ENCODE results near the gene CCDC85A.

Gene CCDC85A

GRCh38 chr2:56197816-56198215 is 14.0 kb downstream of the CCDC85A start:
- TF ChIP-seq, protein P1, sequence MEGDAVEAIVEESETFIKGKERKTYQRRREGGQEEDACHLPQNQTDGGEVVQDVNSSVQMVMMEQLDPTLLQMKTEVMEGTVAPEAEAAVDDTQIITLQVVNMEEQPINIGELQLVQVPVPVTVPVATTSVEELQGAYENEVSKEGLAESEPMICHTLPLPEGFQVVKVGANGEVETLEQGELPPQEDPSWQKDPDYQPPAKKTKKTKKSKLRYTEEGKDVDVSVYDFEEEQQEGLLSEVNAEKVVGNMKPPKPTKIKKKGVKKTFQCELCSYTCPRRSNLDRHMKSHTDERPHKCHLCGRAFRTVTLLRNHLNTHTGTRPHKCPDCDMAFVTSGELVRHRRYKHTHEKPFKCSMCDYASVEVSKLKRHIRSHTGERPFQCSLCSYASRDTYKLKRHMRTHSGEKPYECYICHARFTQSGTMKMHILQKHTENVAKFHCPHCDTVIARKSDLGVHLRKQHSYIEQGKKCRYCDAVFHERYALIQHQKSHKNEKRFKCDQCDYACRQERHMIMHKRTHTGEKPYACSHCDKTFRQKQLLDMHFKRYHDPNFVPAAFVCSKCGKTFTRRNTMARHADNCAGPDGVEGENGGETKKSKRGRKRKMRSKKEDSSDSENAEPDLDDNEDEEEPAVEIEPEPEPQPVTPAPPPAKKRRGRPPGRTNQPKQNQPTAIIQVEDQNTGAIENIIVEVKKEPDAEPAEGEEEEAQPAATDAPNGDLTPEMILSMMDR (conservative IDR thresholded peaks at IDR 0.05), result no peak
- TF ChIP-seq ZFX (IDR thresholded peaks at IDR 0.05), result no peak

DNA sequence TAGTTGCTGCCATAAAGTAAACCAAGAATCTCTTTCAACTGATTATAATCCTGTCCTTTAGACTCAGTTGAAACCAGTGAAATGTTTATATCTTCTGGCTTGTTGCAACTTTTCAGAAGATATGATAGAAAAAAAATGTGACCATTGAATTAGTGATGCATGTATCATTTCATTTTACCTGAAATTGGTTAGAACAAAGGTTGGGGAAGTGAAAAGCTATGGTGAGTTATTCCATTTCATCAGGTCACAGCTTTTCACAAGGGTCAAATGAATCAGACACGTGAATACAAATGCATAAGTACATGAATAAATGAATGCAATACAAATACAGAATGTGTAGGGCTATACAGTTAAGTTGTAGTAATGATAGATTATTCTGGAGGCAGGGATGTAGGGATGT is 15.1 kb downstream of the CCDC85A start:
- H3K27ac ChIP-seq, result no peak overlapping the region
- no peak for TF ChIP-seq ZFX (IDR thresholded peaks at IDR 0.05)
- TF ChIP-seq, protein P1 (conservative IDR thresholded peaks at IDR 0.05), result no peak

More at GRCh38 chr2:56197816-56198215, 14.0 kb downstream of the CCDC85A start:
- H3K27ac ChIP-seq, result no peak overlapping the region

DNA sequence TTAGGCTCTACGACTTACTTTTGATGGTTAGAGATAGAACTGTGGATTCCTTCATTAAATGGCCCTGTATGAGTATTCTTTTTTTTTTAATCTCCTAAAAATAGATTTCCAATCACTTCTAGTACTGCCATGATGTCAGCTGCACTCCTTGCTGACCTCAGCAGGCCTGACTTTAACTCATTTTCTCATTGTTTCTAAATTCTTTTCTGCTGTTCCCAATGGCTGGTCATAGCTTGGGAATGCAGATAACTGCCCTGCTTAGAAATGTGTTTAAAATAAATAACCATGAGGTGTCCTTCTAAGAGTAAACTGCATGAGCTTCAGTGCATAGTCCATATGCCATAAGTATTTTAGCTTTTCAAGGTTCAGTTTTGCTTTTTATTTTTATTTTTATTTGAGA is 15.7 kb downstream of the CCDC85A start:
- TF ChIP-seq, protein P1 (conservative IDR thresholded peaks at IDR 0.05), result no peak
- TF ChIP-seq ZFX (IDR thresholded peaks at IDR 0.05), result no peak
- H3K27ac ChIP-seq, result no peak overlapping the region

DNA sequence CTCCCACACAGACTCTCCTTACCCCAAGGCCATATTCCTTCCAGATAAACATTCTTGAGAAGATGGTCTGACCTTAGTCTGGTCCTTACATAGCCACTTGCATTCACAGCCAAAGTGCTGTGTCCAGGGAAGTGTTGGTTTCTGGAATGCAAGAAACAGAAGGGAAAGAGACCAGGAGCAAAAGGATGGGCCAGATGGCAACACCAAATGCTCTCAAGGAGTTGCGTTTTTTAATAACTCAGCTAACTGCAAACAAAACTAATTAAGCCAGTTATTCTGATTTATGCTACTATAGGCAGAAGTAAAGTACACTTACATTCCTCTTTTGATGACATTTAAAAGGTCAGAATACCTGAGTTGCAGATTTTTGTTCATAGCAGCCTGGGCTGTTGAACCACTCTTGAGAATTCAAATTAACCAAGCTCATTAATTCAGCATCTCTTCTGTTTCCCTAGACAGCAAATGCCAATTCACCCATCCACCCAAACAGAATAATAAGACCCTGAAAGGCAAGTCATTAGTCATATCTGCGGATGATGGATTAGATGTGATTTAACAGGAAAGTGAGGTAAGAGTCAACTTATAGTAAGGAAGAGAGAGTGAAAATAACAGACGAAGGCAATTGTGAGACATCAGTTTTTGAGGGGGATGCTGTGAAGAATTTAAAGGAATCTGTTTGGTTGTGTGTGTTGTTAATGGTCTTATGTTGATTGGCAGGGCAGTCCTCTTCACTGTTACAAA is 18.8 kb downstream of the CCDC85A start:
- no peak overlapping the region for H3K27ac ChIP-seq

GRCh38 chr2:56204556-56204955 is 20.8 kb downstream of the CCDC85A start:
- H3K27ac ChIP-seq, result no peak overlapping the region
- TF ChIP-seq, protein P1 (conservative IDR thresholded peaks at IDR 0.05), result no peak

More for the DNA sequence above, 18.8 kb downstream of the CCDC85A start:
- TF ChIP-seq ZFX (IDR thresholded peaks at IDR 0.05), result no peak
- TF ChIP-seq, protein P1 (conservative IDR thresholded peaks at IDR 0.05), result no peak

DNA sequence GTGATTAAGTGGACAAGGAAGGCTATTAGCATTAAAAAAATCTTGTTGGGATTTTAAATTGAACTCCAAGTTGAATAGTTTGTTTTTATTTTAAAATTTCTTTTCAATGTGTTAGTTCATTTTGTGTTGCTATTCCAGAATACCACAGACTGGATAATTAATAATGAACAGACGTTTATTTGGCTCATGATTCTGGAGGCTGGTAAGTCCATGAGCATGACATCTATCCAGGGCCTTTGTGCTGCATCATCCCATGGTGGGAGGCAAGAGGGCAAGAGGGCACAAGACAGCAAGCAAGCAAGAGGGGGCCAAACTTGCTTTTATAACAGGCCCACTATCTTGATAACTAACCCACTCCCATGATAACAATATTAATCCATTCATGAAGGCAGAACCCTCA is 22.5 kb downstream of the CCDC85A start:
- H3K27ac ChIP-seq, result no peak overlapping the region
- TF ChIP-seq ZFX (IDR thresholded peaks at IDR 0.05), result no peak
- TF ChIP-seq, protein P1 (conservative IDR thresholded peaks at IDR 0.05), result no peak

GRCh38 chr2:56207760-56208159 is 24.0 kb downstream of the CCDC85A start:
- no peak overlapping the region for H3K27ac ChIP-seq
- TF ChIP-seq, protein P1 (conservative IDR thresholded peaks at IDR 0.05), result no peak
- TF ChIP-seq ZFX (IDR thresholded peaks at IDR 0.05), result no peak

All from C4-2B (cell line).